ENCODE results near the gene CXCR6. TPM values are rescaled to one million over a fixed set of nuclear protein-coding genes. Genes with fewer than 3 reads are reported as not detected.

CXCR6 gene
- total and polyA plus RNA-seq, 2 experiments from 2014 or later = not detected

DNA sequence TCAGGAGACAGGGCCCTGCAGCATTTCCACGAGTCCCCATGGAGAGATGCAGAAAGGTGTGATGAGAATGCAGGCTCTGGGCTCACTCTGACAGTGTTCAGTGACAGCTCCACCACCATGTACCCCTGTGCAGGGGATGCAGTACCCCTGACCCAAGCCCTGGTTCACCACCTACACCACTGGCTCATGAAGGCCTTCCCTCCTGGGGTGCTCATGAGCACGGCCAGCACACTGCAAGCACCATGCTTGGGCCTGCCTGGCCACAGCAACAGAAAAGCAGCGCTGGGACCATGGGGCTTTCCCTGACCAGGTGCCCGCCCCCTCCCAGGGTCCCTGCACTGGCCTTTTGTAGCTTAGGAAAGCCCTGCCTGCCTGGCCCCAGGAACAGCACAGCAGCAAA is 6.2 kb downstream of the CXCR6 start:
- Histone ChIP-seq H2AFZ (no peak overlapping the region), H3K79me2 (ENCODE audit: insufficient read depth) (no peaks in the 10 kb centered on the region), H3K9me2 (ENCODE audit: insufficient read depth) (no peaks in the 10 kb centered on the region), H3K27ac (no peak overlapping the region), H4K20me1 (ENCODE audit: insufficient read depth) (no peaks in the 10 kb centered on the region), H3K9me3 (ENCODE audit: low read depth) (no peaks in the 10 kb centered on the region), H3K9ac (no peak overlapping the region), H3K4me3 (no peak overlapping the region), H3K4me1 (ENCODE audit: insufficient read depth) (peaks cover 21% of the 10 kb centered on the region), H3K4me2 (ENCODE audit: unreplicated experiment) (no peak overlapping the region), H3K36me3 (ENCODE audit: low read depth) (no peaks in the 10 kb centered on the region), H3F3A (ENCODE audit: insufficient read depth) (peaks cover 15% of the 10 kb centered on the region), H3K27me3 (replicated peaks; ENCODE audit: insufficient read depth) (no peaks in the 10 kb centered on the region)
- TF ChIP-seq EZH2phosphoT487 (IDR thresholded peaks at IDR 0.05; ENCODE audit: insufficient read depth, low read depth) = no peak
- no peak for TF ChIP-seq EZH2 (IDR thresholded peaks at IDR 0.05; ENCODE audit: insufficient read depth, poor library complexity, severe bottlenecking)
- no peak for DNase-seq
- 100% methylated on average over 4 of the region's 4 CpGs for WGBS, 2 experiments (ENCODE audit: low coverage in 1 of 2, low lambda C conversion rate in 2 of 2, missing lambda C conversion rate in 2 of 2)
- in situ Hi-C loops (cut with MboI) = loop anchor here (25.0 kb wide), 1 partner anchor 413 kb away; the partner anchor contains the start of genes CCR2 and CCR5

DNA sequence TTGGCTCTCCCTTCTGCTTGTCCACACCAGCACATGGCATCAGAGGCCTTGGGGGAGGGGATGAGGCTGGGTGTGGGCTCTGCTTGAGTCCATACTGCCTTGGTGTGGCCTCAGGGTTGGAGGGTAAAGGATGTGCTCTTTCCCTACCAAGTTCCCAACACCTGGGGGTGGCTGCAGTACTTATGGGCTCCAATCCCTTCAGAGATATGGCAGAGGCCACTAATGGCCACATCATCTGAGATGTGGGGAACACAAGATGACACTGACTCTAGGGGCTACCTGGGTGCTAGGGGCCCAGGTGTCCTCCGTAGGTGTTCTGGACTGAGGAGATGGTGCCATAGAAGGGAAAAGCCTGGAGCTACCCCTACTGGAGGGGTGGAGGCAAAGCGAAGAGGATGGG is 6.9 kb downstream of the CXCR6 start:
- no peaks in the 10 kb centered on the region for H3K27me3 ChIP-seq (replicated peaks; ENCODE audit: insufficient read depth)
- H3K79me2 ChIP-seq (ENCODE audit: insufficient read depth) = no peaks in the 10 kb centered on the region
- no peak overlapping the region for H3K9ac ChIP-seq
- H3K4me3 ChIP-seq = no peak overlapping the region
- no peak overlapping the region for H2AFZ ChIP-seq
- WGBS, 2 experiments (ENCODE audit: low coverage in 1 of 2, low lambda C conversion rate in 2 of 2, missing lambda C conversion rate in 2 of 2) = 97 to 100% methylated on average over 2 of the region's 2 CpGs
- in situ Hi-C loops (cut with MboI) = no loop called here
- no peak for TF ChIP-seq EZH2 (IDR thresholded peaks at IDR 0.05; ENCODE audit: insufficient read depth, poor library complexity, severe bottlenecking)
- no peak for TF ChIP-seq EZH2phosphoT487 (IDR thresholded peaks at IDR 0.05; ENCODE audit: insufficient read depth, low read depth)
- H3K27ac ChIP-seq = no peak overlapping the region
- no peaks in the 10 kb centered on the region for H3K9me3 ChIP-seq (ENCODE audit: low read depth)
- H3K9me2 ChIP-seq (ENCODE audit: insufficient read depth) = no peaks in the 10 kb centered on the region
- no peaks in the 10 kb centered on the region; the same call in 1 of the 2 replicates for H3K36me3 ChIP-seq (ENCODE audit: low read depth)
- H3F3A ChIP-seq (ENCODE audit: insufficient read depth) = peaks cover 15% of the 10 kb centered on the region
- DNase-seq = no peak
- H4K20me1 ChIP-seq (ENCODE audit: insufficient read depth) = no peaks in the 10 kb centered on the region
- no peak overlapping the region for H3K4me2 ChIP-seq (ENCODE audit: unreplicated experiment)
- H3K4me1 ChIP-seq (ENCODE audit: insufficient read depth) = peaks cover 21% of the 10 kb centered on the region

DNA sequence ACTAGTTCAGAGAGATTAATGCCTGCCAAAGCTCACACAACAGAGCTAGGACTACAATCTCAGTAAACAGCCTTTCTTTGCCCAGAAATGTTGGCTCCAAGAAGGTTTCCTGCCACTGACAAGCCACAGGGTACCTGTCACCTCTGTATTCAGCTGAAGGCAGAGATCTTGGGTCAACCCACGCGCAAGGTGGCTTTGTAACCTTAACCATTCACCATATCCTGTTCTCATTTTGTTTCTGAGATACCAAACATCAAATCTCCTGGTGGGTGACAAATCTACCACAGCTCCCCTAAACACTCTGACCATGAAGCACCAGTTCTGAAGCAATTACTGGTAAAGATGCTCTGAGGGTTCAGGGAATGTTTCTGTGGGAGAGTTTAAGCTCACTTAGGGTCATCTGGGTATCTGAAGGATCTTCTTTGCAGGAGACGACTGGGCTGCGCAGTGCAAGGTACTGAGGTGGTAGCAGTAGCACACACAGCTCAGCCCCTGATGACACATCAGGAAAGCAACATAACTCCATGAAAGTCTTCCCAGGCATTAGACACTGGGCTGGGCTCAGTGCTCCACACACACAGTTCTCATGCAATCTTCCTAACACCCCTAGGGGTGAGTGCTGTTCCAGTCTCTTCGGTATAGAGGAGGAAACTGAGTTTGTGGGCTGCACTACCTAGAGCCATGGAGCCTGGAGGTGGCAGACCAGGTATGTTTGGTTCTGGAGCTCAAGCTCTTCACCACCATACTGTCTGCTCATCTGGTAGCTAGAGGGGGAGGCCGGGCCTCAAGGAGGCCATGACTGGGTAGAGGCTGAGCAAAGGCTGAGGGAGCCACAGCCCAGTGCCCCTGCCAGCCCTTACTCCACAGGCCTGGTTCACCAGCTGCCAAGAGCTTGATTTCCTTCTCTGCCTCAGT is 7.7 kb downstream of the CXCR6 start:
- Histone ChIP-seq H3K4me2 (ENCODE audit: unreplicated experiment) (no peak overlapping the region), H2AFZ (no peak overlapping the region), H3K36me3 (ENCODE audit: low read depth) (no peaks in the 10 kb centered on the region; the same call in 1 of the 2 replicates), H3K4me1 (ENCODE audit: insufficient read depth) (peaks cover 21% of the 10 kb centered on the region), H3K4me3 (no peak overlapping the region), H3K27ac (no peak overlapping the region), H3K9me2 (ENCODE audit: insufficient read depth) (no peaks in the 10 kb centered on the region), H4K20me1 (ENCODE audit: insufficient read depth) (no peaks in the 10 kb centered on the region), H3K9me3 (ENCODE audit: low read depth) (no peaks in the 10 kb centered on the region), H3K27me3 (replicated peaks; ENCODE audit: insufficient read depth) (no peaks in the 10 kb centered on the region), H3K9ac (no peak overlapping the region), H3K79me2 (ENCODE audit: insufficient read depth) (no peaks in the 10 kb centered on the region), H3F3A (ENCODE audit: insufficient read depth) (peaks cover 15% of the 10 kb centered on the region)
- no peak for TF ChIP-seq EZH2phosphoT487 (IDR thresholded peaks at IDR 0.05; ENCODE audit: insufficient read depth, low read depth)
- no peak for TF ChIP-seq EZH2 (IDR thresholded peaks at IDR 0.05; ENCODE audit: insufficient read depth, poor library complexity, severe bottlenecking)
- 97 to 98% methylated on average over 6 of the region's 6 CpGs for WGBS, 2 experiments (ENCODE audit: low coverage in 1 of 2, low lambda C conversion rate in 2 of 2, missing lambda C conversion rate in 2 of 2)
- in situ Hi-C loops (cut with MboI) = no loop called here
- no peak for DNase-seq

DNA sequence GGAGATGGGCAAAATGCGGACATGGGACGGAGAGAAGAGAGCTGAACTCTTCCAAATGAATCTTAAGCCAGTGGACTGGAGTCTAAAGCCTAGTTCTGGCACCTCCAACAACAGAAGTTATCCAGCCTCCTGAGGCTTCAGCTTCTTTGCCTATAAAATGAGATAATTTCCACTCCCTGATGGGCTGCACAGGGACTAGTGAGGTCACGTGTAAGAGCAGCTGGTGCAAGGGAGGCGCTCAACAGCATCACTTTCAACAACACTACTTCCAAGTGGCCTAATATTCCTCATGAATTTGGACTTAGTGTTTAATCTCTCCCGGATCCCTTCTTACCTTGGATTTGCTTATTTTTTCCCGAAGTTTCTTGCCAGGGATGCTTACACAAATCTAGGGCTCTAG is 8.7 kb downstream of the CXCR6 start:
- no peaks in the 10 kb centered on the region for H3K9me2 ChIP-seq (ENCODE audit: insufficient read depth)
- no peaks in the 10 kb centered on the region for H3K9me3 ChIP-seq (ENCODE audit: low read depth)
- in situ Hi-C loops (cut with MboI) = no loop called here
- no peak overlapping the region for H3K9ac ChIP-seq
- no peak overlapping the region for H3K4me3 ChIP-seq
- peaks cover 16% of the 10 kb centered on the region for H3K4me1 ChIP-seq (ENCODE audit: insufficient read depth)
- no peaks in the 10 kb centered on the region for H4K20me1 ChIP-seq (ENCODE audit: insufficient read depth)
- H3K27me3 ChIP-seq (replicated peaks; ENCODE audit: insufficient read depth) = no peaks in the 10 kb centered on the region
- 97 to 98% methylated on average over 6 of the region's 6 CpGs for WGBS, 2 experiments (ENCODE audit: low coverage in 1 of 2, low lambda C conversion rate in 2 of 2, missing lambda C conversion rate in 2 of 2)
- H2AFZ ChIP-seq = no peak overlapping the region
- H3K79me2 ChIP-seq (ENCODE audit: insufficient read depth) = no peaks in the 10 kb centered on the region
- H3K36me3 ChIP-seq (ENCODE audit: low read depth) = no peaks in the 10 kb centered on the region; the same call in 1 of the 2 replicates
- no peak for DNase-seq
- TF ChIP-seq EZH2 (IDR thresholded peaks at IDR 0.05; ENCODE audit: insufficient read depth, poor library complexity, severe bottlenecking) = no peak
- TF ChIP-seq EZH2phosphoT487 (IDR thresholded peaks at IDR 0.05; ENCODE audit: insufficient read depth, low read depth) = no peak
- H3F3A ChIP-seq (ENCODE audit: insufficient read depth) = peaks cover 15% of the 10 kb centered on the region
- no peak overlapping the region for H3K27ac ChIP-seq
- H3K4me2 ChIP-seq (ENCODE audit: unreplicated experiment) = no peak overlapping the region

All from GM23248 (cell line).